HG03159 (cell line): ENCODE results near the gene IL17C.
A peak's percentile ranks its signal among the peaks of the same experiment; 100 is the strongest.

Experiments used
- ATAC-seq: cut with Tn5 transposase; IDR thresholded peaks from one replicate; pipeline ENCODE4 v1.9.1; 2021; ENCODE audit warnings: mild to moderate bottlenecking, moderate library complexity; ENCODE audit not compliant: unreplicated experiment

Gene IL17C

GRCh38 chr16:88643644-88643932, 5.2 kb downstream of the IL17C start:
- ATAC-seq, result no peak

- no peak for ATAC-seq
Observed at GRCh38 chr16:88645455-88645854, 7.1 kb downstream of the IL17C start.

GRCh38 chr16:88645941-88646340, 7.6 kb downstream of the IL17C start:
- no peak for ATAC-seq

GRCh38 chr16:88646345-88647034, 8.1 kb downstream of the IL17C start:
- no peak for ATAC-seq

GRCh38 chr16:88647178-88648070, 9.1 kb downstream of the IL17C start:
- no peak for ATAC-seq

- ATAC-seq, result no peak
Observed at GRCh38 chr16:88649195-88649923, 11.0 kb downstream of the IL17C start.

- peak; percentile 10 for ATAC-seq
Observed at GRCh38 chr16:88649924-88650748, 11.8 kb downstream of the IL17C start.

GRCh38 chr16:88650749-88651275, 12.4 kb downstream of the IL17C start, which contains the start of gene CYBA:
CYBA (minus strand) TSS chr16:88651053; CDS start chr16:88651013, 40 bp downstream.
- peak; percentile 70 for ATAC-seq

GRCh38 chr16:88651276-88651988, 13.1 kb downstream of the IL17C start:
- peak; percentile 73 for ATAC-seq

GRCh38 chr16:88651989-88652761, 13.8 kb downstream of the IL17C start:
- ATAC-seq, result no peak

- no peak for ATAC-seq
Observed at GRCh38 chr16:88652762-88653063, 14.3 kb downstream of the IL17C start.

- no peak for ATAC-seq
Observed at GRCh38 chr16:88653101-88653500, 14.7 kb downstream of the IL17C start.

GRCh38 chr16:88653596-88654362, 15.4 kb downstream of the IL17C start:
- no peak for ATAC-seq

GRCh38 chr16:88654363-88655052, 16.1 kb downstream of the IL17C start:
- no peak for ATAC-seq

GRCh38 chr16:88655053-88655732, 16.8 kb downstream of the IL17C start:
- no peak for ATAC-seq

- ATAC-seq, result no peak
Observed at GRCh38 chr16:88655733-88656281, 17.4 kb downstream of the IL17C start.
